Nephron (organoid): Measurements from ENCODE around the gene SSPN.

Experiments used
- H3K27ac Mint-ChIP-seq, 3 experiments: 2 replicates each; pipeline ENCODE4 v1.8.0; 2020; ENCODE audit warnings: mixed read lengths in 3 of 3, mild to moderate bottlenecking in 2 of 3, moderate library complexity in 1 of 3
- H3K27me3 Mint-ChIP-seq: 2 replicates; pipeline ENCODE4 v1.8.0; 2021; ENCODE audit warnings: low read depth, mild to moderate bottlenecking, moderate library complexity, mixed read lengths
- H3K36me3 Mint-ChIP-seq: 2 replicates; pipeline ENCODE4 v1.8.0; 2020; ENCODE audit warnings: low read depth, mixed read lengths
- H3K4me1 Mint-ChIP-seq: 2 replicates; pipeline ENCODE4 v1.8.0; 2020; ENCODE audit warnings: mixed read lengths
- H3K4me3 Mint-ChIP-seq, 3 experiments: 2 replicates each; pipeline ENCODE4 v1.8.0; 2020; ENCODE audit warnings: mild to moderate bottlenecking in 3 of 3, mixed read lengths in 3 of 3, moderate library complexity in 2 of 3
- H3K9me3 Mint-ChIP-seq: 2 replicates; pipeline ENCODE4 v1.8.0; 2020; ENCODE audit warnings: mixed read lengths
- CTCF ChIP-seq, 3 experiments: fragments of 200-600 bp; sonication (generic); IDR thresholded peaks; one replicate each; pipeline ENCODE4 v1.5.0; 2021; ENCODE audit warnings: antibody characterized with exemption in 3 of 3; ENCODE audit not compliant: unreplicated experiment in 3 of 3

The SSPN gene

GRCh38 chr12:26197832-26198231, 2.5 kb downstream of the SSPN start:
- TF ChIP-seq CTCF (IDR thresholded peaks at IDR 0.05; ENCODE audit: unreplicated experiment in 3 of 3): no peak

GRCh38 chr12:26198742-26199141, 3.4 kb downstream of the SSPN start:
- no peak for TF ChIP-seq CTCF (IDR thresholded peaks at IDR 0.05; ENCODE audit: unreplicated experiment in 3 of 3)
- Mint-ChIP-seq H3K27ac (no peak overlapping the region), H3K9me3 (no peaks in the 10 kb centered on the region), H3K4me3 (peak overlapping the region in 1 of 3 experiments; percentile 2), H3K27me3 (no peaks in the 10 kb centered on the region), H3K36me3 (no peaks in the 10 kb centered on the region), H3K4me1 (peaks cover 21% of the 10 kb centered on the region)

More at GRCh38 chr12:26197832-26198231, 2.5 kb downstream of the SSPN start:
- Mint-ChIP-seq H3K27me3 (no peaks in the 10 kb centered on the region), H3K9me3 (no peaks in the 10 kb centered on the region), H3K36me3 (no peaks in the 10 kb centered on the region), H3K4me3 (peak overlapping the region in 2 of 3 experiments; percentile 52 to 71), H3K4me1 (peaks cover 17% of the 10 kb centered on the region), H3K27ac (peak overlapping the region in 1 of 3 experiments; percentile 10)

- H3K9me3 Mint-ChIP-seq: no peaks in the 10 kb centered on the region
- no peaks in the 10 kb centered on the region for H3K36me3 Mint-ChIP-seq
- peaks cover 20% of the 10 kb centered on the region for H3K4me1 Mint-ChIP-seq
- peak overlapping the region in 2 of 3 experiments; percentile 20 to 61 for H3K27ac Mint-ChIP-seq
- TF ChIP-seq CTCF (IDR thresholded peaks at IDR 0.05; ENCODE audit: unreplicated experiment in 3 of 3): no peak
- no peak overlapping the region for H3K4me3 Mint-ChIP-seq
- H3K27me3 Mint-ChIP-seq: no peaks in the 10 kb centered on the region
Measured at GRCh38 chr12:26203167-26203780, 7.9 kb downstream of the SSPN start.

- Mint-ChIP-seq H3K9me3 (no peaks in the 10 kb centered on the region), H3K27me3 (no peaks in the 10 kb centered on the region), H3K36me3 (no peaks in the 10 kb centered on the region), H3K4me1 (peaks cover 20% of the 10 kb centered on the region), H3K4me3 (no peak overlapping the region), H3K27ac (peak overlapping the region in 1 of 3 experiments; percentile 61)
- TF ChIP-seq CTCF (IDR thresholded peaks at IDR 0.05; ENCODE audit: unreplicated experiment in 3 of 3): no peak
Measured at GRCh38 chr12:26204612-26205289, 9.4 kb downstream of the SSPN start.

GRCh38 chr12:26205298-26205697, 9.9 kb downstream of the SSPN start:
- no peak for TF ChIP-seq CTCF (IDR thresholded peaks at IDR 0.05; ENCODE audit: unreplicated experiment in 3 of 3)
- no peaks in the 10 kb centered on the region for H3K9me3 Mint-ChIP-seq
- no peak overlapping the region for H3K27ac Mint-ChIP-seq
- no peak overlapping the region for H3K4me3 Mint-ChIP-seq
- H3K36me3 Mint-ChIP-seq: no peaks in the 10 kb centered on the region
- no peaks in the 10 kb centered on the region for H3K27me3 Mint-ChIP-seq
- peaks cover 20% of the 10 kb centered on the region for H3K4me1 Mint-ChIP-seq

- Mint-ChIP-seq H3K4me1 (peaks cover 20% of the 10 kb centered on the region), H3K9me3 (no peaks in the 10 kb centered on the region), H3K36me3 (no peaks in the 10 kb centered on the region), H3K27me3 (no peaks in the 10 kb centered on the region), H3K4me3 (no peak overlapping the region), H3K27ac (no peak overlapping the region)
- no peak for TF ChIP-seq CTCF (IDR thresholded peaks at IDR 0.05; ENCODE audit: unreplicated experiment in 3 of 3)
Measured at GRCh38 chr12:26205941-26206340, 10.6 kb downstream of the SSPN start.
